ENCODE measurements around the gene OR4D10. TPM values are rescaled to one million over a fixed set of nuclear protein-coding genes. Genes with fewer than 3 reads are reported as not detected.

OR4D10 gene
- total and polyA plus RNA-seq, 10 of the 15 experiments (the other 5 are each of a cell fraction or from before 2014, with no cell fraction given) = not detected

DNA sequence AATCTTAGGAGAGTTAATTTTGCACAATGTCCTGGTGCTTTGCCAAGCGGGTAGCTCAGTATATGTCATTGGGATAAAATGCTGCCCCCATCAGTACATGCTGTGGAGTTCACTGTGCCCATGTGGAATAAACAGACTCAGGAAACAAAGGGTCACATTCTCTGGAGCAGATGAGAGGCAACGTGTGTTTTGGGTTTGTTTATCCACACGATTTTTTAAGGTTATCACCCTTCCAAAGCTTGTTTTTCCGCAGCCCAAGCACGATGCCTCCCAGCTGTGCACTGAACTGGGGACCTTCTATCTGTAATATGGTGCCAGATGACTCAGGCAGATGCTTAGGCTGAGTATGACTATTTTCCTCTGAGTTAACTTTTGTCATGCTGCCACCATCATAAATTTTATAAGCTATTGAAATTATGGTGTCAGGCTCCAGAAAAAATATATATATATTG is 9.9 kb upstream of the OR4D10 start:
- H3K9ac ChIP-seq (ENCODE audit: control insufficient read depth, insufficient read depth, low read length) = no peak overlapping the region
- ChIA-PET SMC1A (ENCODE audit: uncharacterized antibody, unreplicated experiment) (no interaction called here), CTCF (interaction anchor here (1.2 kb wide), 1 partner anchor 64 kb away, joined by 3 read pairs; no protein-coding TSS in a partner anchor), RAD21 (ENCODE audit: unreplicated experiment) (no interaction called here), POLR2A (no interaction called here)
- no TSS peak for BruUV-seq (replicated peaks)
- WGBS (ENCODE audit: insufficient coverage, insufficient replicate concordance, low lambda C conversion rate, missing lambda C conversion rate) = 32% methylated on average over 5 of the region's 5 CpGs
- no peak overlapping the region for H3K4me3 ChIP-seq
- H3K4me1 ChIP-seq (ENCODE audit: control insufficient read depth, insufficient read depth, low read length) = no peaks in the 10 kb centered on the region
- no peak for ATAC-seq
- in situ Hi-C loops (cut with MboI) (no loop called here), intact Hi-C loops (cut with micrococcal nuclease; ENCODE audit: unreplicated experiment) (no loop called here)
- no peak overlapping the region for H2AFZ ChIP-seq (ENCODE audit: control insufficient read depth, low read depth, low read length)
- no peaks in the 10 kb centered on the region for H3K79me2 ChIP-seq (ENCODE audit: control insufficient read depth, insufficient read depth, low read length)
- no peaks in the 10 kb centered on the region for H3K36me3 ChIP-seq (ENCODE audit: control insufficient read depth in 2 of 2, insufficient read depth in 2 of 2, low read length in 1 of 2)
- no peaks in the 10 kb centered on the region for H4K20me1 ChIP-seq (ENCODE audit: control insufficient read depth, insufficient read depth)
- H3K4me2 ChIP-seq (ENCODE audit: control insufficient read depth, insufficient read depth) = no peak overlapping the region
- DNase-seq (ENCODE audit: low read depth, low spot score) = no peak
- no peak for FAIRE-seq
- TF ChIP-seq WRNIP1 (IDR thresholded peaks at IDR 0.05; ENCODE audit: borderline replicate concordance, low read depth, low read length) = no peak
- TF ChIP-seq TAF1 (IDR thresholded peaks at IDR 0.05; ENCODE audit: borderline replicate concordance, low read depth, low read length) = no peak
- no peak for TF ChIP-seq ZNF622 (IDR thresholded peaks at IDR 0.05)
- TF ChIP-seq FOXM1 (IDR thresholded peaks at IDR 0.05; ENCODE audit: low read depth, low read length) = no peak
- no peak for TF ChIP-seq EED (IDR thresholded peaks at IDR 0.05; ENCODE audit: low read depth)
- no peak for TF ChIP-seq TARDBP (IDR thresholded peaks at IDR 0.05; ENCODE audit: borderline replicate concordance)
- no peak for TF ChIP-seq EZH2 (IDR thresholded peaks at IDR 0.05; ENCODE audit: borderline replicate concordance, control insufficient read depth, low read depth, low read length)
- no peak for TF ChIP-seq RUNX3 (IDR thresholded peaks at IDR 0.05; ENCODE audit: low read length)
- no peak for TF ChIP-seq CBFB (IDR thresholded peaks at IDR 0.05; ENCODE audit: low read depth)
- no peak for TF ChIP-seq PKNOX1 (IDR thresholded peaks at IDR 0.05)
- TF ChIP-seq SMC3 (IDR thresholded peaks at IDR 0.05; ENCODE audit: borderline replicate concordance, low read length) = no peak
- no peak for TF ChIP-seq RCOR1 (conservative IDR thresholded peaks at IDR 0.05; ENCODE audit: low read depth, low read length)
- no peak for TF ChIP-seq SP1 (IDR thresholded peaks at IDR 0.05; ENCODE audit: low read depth, low read length)
- TF ChIP-seq, protein P1, sequence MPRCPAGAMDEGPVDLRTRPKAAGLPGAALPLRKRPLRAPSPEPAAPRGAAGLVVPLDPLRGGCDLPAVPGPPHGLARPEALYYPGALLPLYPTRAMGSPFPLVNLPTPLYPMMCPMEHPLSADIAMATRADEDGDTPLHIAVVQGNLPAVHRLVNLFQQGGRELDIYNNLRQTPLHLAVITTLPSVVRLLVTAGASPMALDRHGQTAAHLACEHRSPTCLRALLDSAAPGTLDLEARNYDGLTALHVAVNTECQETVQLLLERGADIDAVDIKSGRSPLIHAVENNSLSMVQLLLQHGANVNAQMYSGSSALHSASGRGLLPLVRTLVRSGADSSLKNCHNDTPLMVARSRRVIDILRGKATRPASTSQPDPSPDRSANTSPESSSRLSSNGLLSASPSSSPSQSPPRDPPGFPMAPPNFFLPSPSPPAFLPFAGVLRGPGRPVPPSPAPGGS (IDR thresholded peaks at IDR 0.05; ENCODE audit: borderline replicate concordance, insufficient read depth, low read depth, low read length, poor library complexity, severe bottlenecking) = no peak
- no peak for TF ChIP-seq ZBED1 (IDR thresholded peaks at IDR 0.05; ENCODE audit: borderline replicate concordance)
- no peak for TF ChIP-seq JUND (IDR thresholded peaks at IDR 0.05; ENCODE audit: low read depth, low read length)
- H3K9me3 ChIP-seq (replicated peaks; ENCODE audit: control insufficient read depth, insufficient read depth, low read length) = no peaks in the 10 kb centered on the region
- H3K27ac ChIP-seq (ENCODE audit: control insufficient read depth, insufficient read depth) = no peak overlapping the region
- H3K27me3 ChIP-seq (replicated peaks in 1 of 2; ENCODE audit: control insufficient read depth in 2 of 2, insufficient read depth in 2 of 2, low read length in 1 of 2) = no peaks in the 10 kb centered on the region
